Measurements from ENCODE around the gene ADAMTS8.

ADAMTS8 gene

DNA sequence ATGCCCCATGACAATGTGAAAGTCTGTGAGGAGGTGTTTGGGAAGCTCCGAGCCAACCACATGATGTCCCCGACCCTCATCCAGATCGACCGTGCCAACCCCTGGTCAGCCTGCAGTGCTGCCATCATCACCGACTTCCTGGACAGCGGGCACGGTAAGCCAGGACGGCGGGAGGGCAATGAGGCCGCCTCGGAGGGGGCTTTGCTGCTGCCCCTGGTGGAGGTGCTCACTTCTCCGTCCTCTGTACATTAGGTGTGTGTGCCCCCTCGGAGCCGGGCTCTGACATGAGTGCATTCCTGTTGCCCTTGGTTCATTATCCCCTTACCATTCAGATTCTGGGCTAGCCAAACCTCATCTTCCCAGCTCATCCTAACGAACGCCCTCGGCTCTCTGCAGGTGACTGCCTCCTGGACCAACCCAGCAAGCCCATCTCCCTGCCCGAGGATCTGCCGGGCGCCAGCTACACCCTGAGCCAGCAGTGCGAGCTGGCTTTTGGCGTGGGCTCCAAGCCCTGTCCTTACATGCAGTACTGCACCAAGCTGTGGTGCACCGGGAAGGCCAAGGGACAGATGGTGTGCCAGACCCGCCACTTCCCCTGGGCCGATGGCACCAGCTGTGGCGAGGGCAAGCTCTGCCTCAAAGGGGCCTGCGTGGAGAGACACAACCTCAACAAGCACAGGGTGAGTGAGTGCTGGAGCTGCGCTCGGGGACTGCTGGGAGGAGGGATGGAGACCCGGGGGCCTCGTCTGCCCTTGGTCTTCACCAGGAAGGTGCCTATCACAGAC, 33.9 kb upstream of the ADAMTS8 start:
- CTCF ChIA-PET: no interaction called here
- no peak for DNase-seq (ENCODE audit: low spot score)
- POLR2A ChIA-PET (ENCODE audit: low non-redundant PET): no interaction called here
- no peak overlapping the region for H3K27ac ChIP-seq
- TF ChIP-seq, protein P1, sequence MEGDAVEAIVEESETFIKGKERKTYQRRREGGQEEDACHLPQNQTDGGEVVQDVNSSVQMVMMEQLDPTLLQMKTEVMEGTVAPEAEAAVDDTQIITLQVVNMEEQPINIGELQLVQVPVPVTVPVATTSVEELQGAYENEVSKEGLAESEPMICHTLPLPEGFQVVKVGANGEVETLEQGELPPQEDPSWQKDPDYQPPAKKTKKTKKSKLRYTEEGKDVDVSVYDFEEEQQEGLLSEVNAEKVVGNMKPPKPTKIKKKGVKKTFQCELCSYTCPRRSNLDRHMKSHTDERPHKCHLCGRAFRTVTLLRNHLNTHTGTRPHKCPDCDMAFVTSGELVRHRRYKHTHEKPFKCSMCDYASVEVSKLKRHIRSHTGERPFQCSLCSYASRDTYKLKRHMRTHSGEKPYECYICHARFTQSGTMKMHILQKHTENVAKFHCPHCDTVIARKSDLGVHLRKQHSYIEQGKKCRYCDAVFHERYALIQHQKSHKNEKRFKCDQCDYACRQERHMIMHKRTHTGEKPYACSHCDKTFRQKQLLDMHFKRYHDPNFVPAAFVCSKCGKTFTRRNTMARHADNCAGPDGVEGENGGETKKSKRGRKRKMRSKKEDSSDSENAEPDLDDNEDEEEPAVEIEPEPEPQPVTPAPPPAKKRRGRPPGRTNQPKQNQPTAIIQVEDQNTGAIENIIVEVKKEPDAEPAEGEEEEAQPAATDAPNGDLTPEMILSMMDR (conservative IDR thresholded peaks at IDR 0.05; ENCODE audit: low read depth): no peak

DNA sequence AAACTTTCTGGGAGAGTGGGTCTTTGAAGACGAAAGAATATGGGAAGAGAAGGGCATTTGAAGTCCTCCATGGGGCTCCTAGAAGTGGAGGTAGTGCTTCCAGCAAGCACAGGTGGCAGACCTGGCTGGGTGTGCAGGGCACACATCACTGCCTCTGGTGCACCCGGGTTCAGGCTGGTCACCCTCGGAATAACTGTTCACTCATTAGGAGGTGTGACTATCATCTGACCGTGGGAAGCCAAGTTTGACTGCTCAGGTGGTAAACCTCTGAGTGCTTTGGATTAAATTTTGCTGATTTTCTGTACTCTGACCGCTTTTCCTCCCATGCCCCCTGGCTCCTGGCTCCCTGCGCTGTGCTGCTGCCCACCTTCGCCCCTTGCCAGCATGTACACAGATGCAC, 31.1 kb upstream of the ADAMTS8 start:
- ChIA-PET POLR2A (ENCODE audit: low non-redundant PET) (no interaction called here), CTCF (no interaction called here)
- no peak for DNase-seq (ENCODE audit: low spot score)

DNA sequence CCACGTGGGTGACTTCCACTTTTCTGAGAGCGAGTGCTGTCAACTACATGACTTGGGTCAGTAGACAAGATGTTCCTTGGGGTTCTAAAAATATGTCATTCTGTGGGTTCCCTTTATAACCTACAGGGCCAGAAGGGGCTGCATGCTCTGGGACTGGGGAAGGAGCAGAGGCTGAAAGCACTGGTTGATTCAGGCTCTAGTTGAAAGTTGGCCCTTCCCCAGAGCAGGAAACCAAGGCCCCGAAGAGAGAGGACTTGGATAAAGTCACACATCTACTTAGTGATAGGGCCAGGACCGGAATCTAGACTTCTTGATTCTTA, 30.0 kb upstream of the ADAMTS8 start:
- TF ChIP-seq, protein P1 (conservative IDR thresholded peaks at IDR 0.05; ENCODE audit: low read depth): no peak
- CTCF ChIA-PET: interaction anchor here (0.6 kb wide), 1 partner anchor 1731 kb away, joined by 3 read pairs; no protein-coding TSS in a partner anchor
- POLR2A ChIA-PET (ENCODE audit: low non-redundant PET): no interaction called here
- DNase-seq (ENCODE audit: low spot score): no peak
- H3K27ac ChIP-seq: no peak overlapping the region

More for the DNA sequence above, 31.1 kb upstream of the ADAMTS8 start:
- TF ChIP-seq, protein P1 (conservative IDR thresholded peaks at IDR 0.05; ENCODE audit: low read depth): no peak
- H3K27ac ChIP-seq: no peak overlapping the region

DNA sequence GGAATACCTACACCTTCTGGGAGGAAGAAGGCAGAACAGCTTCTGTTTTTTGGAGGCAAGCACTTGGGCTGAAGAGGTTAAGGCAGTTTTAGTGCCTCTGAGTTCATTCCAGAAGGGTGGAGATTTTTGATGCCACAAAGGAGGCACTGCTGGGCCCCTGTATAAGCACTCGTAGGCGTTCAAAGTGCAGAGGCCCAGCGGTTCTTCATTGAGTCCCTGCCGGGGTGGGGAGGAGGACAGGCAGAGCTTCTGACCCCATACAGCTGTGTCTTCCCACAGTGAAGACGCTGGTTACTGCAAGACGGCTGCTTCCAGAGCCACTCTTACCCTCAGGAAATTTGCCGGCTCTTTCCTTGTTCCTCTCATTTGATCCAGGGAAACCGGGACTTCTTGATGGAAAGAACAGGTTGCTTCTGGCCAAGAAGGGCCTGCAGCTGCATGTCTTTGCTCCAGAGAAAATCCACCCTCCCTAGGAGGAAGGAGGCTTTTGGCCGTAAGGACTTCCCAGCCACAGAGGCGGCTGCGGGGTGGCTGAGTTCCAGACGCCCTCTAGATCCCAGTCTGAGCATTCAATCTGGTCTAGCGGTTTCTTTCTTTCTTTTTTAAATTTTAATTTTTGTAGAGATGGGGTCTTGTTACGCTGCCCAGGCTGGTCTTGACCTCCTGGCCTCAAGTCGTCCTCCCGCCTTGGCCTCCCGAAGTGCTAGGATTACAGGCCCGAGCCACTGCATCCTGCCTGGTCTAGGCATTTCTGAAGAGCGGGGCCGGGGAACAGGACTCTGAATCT, 29.4 kb upstream of the ADAMTS8 start:
- H3K27ac ChIP-seq: 0 out of 2 replicates have a peak overlapping the region, but pooled peaks have one; percentile 3
- CTCF ChIA-PET: interaction anchor here (0.6 to 1.2 kb wide), 2 partner anchors 23 to 355 kb away, joined by 3 to 4 read pairs; no protein-coding TSS in a partner anchor
- TF ChIP-seq, protein P1 (conservative IDR thresholded peaks at IDR 0.05; ENCODE audit: low read depth): no peak
- no peak for DNase-seq (ENCODE audit: low spot score)
- POLR2A ChIA-PET (ENCODE audit: low non-redundant PET): no interaction called here

DNA sequence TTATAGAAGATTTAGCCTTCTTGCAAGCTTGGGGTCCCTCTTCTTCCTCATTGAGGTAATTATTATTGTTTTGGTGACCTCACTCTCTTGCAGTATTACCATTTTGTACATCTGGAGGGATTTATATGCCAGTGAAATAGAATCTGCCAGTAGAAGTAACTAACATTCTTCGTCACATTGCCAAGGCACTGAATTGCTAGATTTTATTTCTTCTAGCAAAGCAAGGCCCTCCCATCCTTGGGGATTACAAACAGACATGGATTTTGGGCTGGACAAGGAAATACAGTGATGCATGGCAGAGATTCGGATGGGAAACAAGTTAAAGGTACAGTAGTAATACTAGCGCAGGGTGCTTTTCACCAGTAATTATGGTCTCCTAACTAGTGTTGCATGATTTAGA, 27.9 kb upstream of the ADAMTS8 start:
- ChIA-PET CTCF (no interaction called here), POLR2A (ENCODE audit: low non-redundant PET) (interaction anchor here (0.7 kb wide), 1 partner anchor 72 kb away, joined by 7 read pairs; no protein-coding TSS in a partner anchor)
- TF ChIP-seq, protein P1 (conservative IDR thresholded peaks at IDR 0.05; ENCODE audit: low read depth): no peak
- no peak overlapping the region for H3K27ac ChIP-seq
- no peak for DNase-seq (ENCODE audit: low spot score)

DNA sequence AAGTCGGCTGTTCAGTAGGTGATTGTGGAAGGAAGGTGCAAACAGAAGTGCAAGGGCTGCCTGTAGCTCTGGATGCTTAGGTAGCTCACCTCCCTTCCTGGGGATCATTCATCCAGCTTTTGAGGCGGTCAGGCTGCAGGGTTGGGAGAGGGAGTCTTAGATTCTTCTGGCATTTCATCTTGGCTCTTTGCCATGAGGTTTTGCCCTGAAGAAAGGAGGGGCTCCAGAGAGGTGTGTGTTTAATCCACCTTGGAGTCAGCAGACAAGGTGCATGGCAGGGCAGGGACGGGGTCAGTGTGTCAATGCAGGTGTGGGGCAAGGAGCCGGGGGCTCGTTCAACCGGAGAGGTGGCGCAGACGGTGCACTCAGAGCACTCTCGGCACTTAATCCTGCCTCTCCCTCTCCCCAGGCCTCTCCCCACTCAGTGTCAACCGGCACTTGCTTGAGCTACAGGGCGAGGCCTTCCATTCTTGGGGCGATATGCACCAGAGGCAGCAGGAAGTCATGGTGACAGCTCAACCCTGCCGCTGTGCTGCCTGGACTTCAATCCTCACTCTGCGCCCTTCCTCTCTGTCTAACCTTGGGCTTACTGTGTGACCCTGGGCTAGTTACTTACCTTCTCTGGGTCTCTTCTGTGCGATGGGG, 27.2 kb upstream of the ADAMTS8 start:
- H3K27ac ChIP-seq: no peak overlapping the region
- DNase-seq (ENCODE audit: low spot score): no peak
- CTCF ChIA-PET: interaction anchor here (0.6 kb wide), 1 partner anchor 403 kb away, joined by 8 read pairs; no protein-coding TSS in a partner anchor
- TF ChIP-seq, protein P1 (conservative IDR thresholded peaks at IDR 0.05; ENCODE audit: low read depth): no peak
- POLR2A ChIA-PET (ENCODE audit: low non-redundant PET): no interaction called here

Data from RWPE1 (cell line).